Brain microvascular endothelial cell (primary cell): ENCODE data around the gene GSE1.

Experiments
- DNase-seq: peaks from one replicate; pipeline ENCODE4 v3.0.0-alpha.2; 2020
- H3K27ac ChIP-seq: fragments of 250-450 bp; sonication (Bioruptor Pico); 2 replicates; pipeline ENCODE4 v1.5.1; 2020; ENCODE audit warnings: mild to moderate bottlenecking, moderate library complexity
- H3K27me3 ChIP-seq: fragments of 250-450 bp; sonication (Bioruptor Pico); replicated peaks from 2 replicates; pipeline ENCODE4 v1.5.1; 2020; ENCODE audit warnings: mild to moderate bottlenecking
- H3K36me3 ChIP-seq: fragments of 250-450 bp; sonication (Bioruptor Pico); replicated peaks from 2 replicates; pipeline ENCODE4 v1.5.1; 2020; ENCODE audit warnings: mild to moderate bottlenecking
- H3K4me3 ChIP-seq: 2 replicates; pipeline ENCODE4 v1.5.1; 2011; ENCODE audit warnings: low read depth, mild to moderate bottlenecking, control low read depth, low read length, moderate library complexity
- in situ Hi-C: cut with HindIII; loops from 2 replicates; pipeline ENCODE4 v1.10.0; 2017; ENCODE audit warnings: low sequenced_read_pairs, low pct_ligation_motif_present
- TF ChIP-seq, protein P1 (sequence below): IDR thresholded peaks from 2 replicates; pipeline ENCODE4 v1.5.1; 2011; ENCODE audit warnings: low read depth, mild to moderate bottlenecking, moderate library complexity, low read length, control low read depth, inconsistent platforms; ENCODE audit errors: missing control alignments

GSE1 gene

DNA sequence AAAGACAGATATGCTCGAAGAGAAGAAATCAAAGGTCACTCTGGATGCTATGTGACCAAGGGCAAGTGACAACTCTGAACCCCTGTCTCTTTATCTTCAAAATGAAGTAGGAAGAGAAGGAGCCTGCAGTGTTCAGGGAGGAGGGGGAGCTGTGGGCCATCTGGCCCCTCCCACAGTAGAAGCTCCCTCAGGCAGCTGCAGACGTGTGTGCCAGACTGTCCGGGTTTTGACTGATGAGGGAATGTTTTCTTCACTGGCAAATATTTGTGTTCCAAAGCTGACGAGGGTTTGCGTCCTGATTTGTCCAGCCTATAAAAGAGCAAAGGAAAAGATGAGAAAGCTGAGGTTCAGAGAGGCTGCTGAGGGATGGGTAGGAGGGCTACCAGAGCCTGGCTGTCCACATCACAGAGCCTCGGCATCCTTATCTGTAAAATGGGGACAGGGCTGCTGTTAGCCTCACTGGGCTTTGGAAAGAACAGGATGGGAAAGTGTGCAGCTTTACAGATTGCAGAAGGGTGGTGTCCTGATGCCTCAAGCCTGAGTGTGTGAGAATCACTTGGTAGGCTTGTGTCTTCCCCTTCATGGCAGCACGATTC lies 77.4 kb downstream of the GSE1 start:
- in situ Hi-C loops = no loop called here
- Histone ChIP-seq H3K36me3 (no peaks in the 10 kb centered on the region), H3K27ac (no peak overlapping the region), H3K27me3 (no peaks in the 10 kb centered on the region), H3K4me3 (no peak overlapping the region)
- TF ChIP-seq, protein P1, sequence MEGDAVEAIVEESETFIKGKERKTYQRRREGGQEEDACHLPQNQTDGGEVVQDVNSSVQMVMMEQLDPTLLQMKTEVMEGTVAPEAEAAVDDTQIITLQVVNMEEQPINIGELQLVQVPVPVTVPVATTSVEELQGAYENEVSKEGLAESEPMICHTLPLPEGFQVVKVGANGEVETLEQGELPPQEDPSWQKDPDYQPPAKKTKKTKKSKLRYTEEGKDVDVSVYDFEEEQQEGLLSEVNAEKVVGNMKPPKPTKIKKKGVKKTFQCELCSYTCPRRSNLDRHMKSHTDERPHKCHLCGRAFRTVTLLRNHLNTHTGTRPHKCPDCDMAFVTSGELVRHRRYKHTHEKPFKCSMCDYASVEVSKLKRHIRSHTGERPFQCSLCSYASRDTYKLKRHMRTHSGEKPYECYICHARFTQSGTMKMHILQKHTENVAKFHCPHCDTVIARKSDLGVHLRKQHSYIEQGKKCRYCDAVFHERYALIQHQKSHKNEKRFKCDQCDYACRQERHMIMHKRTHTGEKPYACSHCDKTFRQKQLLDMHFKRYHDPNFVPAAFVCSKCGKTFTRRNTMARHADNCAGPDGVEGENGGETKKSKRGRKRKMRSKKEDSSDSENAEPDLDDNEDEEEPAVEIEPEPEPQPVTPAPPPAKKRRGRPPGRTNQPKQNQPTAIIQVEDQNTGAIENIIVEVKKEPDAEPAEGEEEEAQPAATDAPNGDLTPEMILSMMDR = no peak
- no peak for DNase-seq

- in situ Hi-C loops = no loop called here
- TF ChIP-seq, protein P1 = no peak
- no peaks in the 10 kb centered on the region for H3K27me3 ChIP-seq
- no peak overlapping the region for H3K27ac ChIP-seq
- no peak overlapping the region for H3K4me3 ChIP-seq
- no peaks in the 10 kb centered on the region for H3K36me3 ChIP-seq
- no peak for DNase-seq
These were observed 82.3 kb downstream of the GSE1 start for GRCh38 chr16:85695196-85696128.

DNA sequence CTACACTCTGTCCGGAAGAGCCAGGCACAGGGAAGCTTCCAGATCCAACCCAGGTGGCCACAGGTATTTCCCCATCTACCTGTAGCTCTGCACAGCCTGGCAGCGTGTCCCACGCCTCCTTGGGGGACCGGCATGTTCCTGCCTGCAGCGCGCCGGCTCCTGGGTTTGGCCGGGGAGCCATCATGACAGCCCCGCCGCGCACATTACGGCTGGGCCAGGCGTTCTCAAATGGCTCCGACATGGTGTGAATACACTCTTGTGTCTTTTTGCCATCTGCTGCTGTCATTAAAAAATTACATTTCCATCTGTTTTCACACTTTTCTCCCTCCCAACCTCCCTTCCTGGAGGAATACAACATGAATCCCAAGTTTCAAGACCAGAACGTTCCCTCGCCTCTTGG lies 83.7 kb downstream of the GSE1 start:
- in situ Hi-C loops = no loop called here
- Histone ChIP-seq H3K36me3 (no peaks in the 10 kb centered on the region), H3K27ac (no peak overlapping the region), H3K27me3 (no peaks in the 10 kb centered on the region), H3K4me3 (no peak overlapping the region)
- no peak for DNase-seq
- TF ChIP-seq, protein P1 = no peak

DNA sequence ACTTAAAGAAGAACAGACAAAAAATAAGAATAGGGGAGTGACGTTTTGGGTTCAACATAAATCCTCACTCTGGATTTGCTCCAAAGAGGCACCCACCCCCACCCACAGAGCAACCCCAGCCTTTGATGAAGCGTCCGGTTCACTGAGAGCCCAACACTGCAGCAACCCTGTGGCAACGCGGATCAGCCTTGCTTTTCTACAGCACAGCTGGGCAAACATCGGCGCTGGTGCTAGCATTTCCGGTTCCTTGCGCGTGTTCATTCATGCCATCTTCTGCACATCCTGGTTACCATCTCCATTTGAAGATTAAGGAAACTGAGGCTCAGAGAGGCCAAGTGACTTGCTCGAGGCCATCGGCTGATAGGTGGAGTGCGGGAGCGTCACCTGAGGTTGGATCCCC lies 84.3 kb downstream of the GSE1 start:
- in situ Hi-C loops = no loop called here
- Histone ChIP-seq H3K27me3 (no peaks in the 10 kb centered on the region), H3K4me3 (no peak overlapping the region), H3K27ac (no peak overlapping the region), H3K36me3 (no peaks in the 10 kb centered on the region)
- TF ChIP-seq, protein P1 = no peak
- no peak for DNase-seq

- Histone ChIP-seq H3K27me3 (no peaks in the 10 kb centered on the region), H3K4me3 (no peak overlapping the region), H3K27ac (no peak overlapping the region), H3K36me3 (no peaks in the 10 kb centered on the region)
- TF ChIP-seq, protein P1 = no peak
- in situ Hi-C loops = no loop called here
- DNase-seq = no peak
These were observed 85.4 kb downstream of the GSE1 start for GRCh38 chr16:85698459-85698891.
